Endothelial cell of umbilical vein (primary cell): ENCODE data around the gene WASF3. TPM values are rescaled to one million over a fixed set of nuclear protein-coding genes. Genes with fewer than 3 reads are reported as not detected.

Experiments
- BruUV-seq: library from RNA; stranded (reverse); fragments of 400-500 nt; replicated peaks from 2 replicates; lab custom pipeline; 2021; lab: Mats Ljungman, UMichigan
- CTCF ChIA-PET: fragments of 300-600, 350-600 bp; sonication (Branson Sonifier 250); formaldehyde crosslinking; loops from one replicate; lab custom pipeline; 2021; ENCODE audit warnings: antibody characterized with exemption, inconsistent platforms; lab: Charles Lee
- POLR2A ChIA-PET: fragments of 300-600, 350-600 bp; sonication (Branson Sonifier 250); formaldehyde crosslinking; loops from one replicate; lab custom pipeline; 2021; ENCODE audit warnings: antibody characterized with exemption, inconsistent platforms; lab: Charles Lee
- DNase-seq: peaks from one replicate; pipeline ENCODE4 v3.0.0-alpha.2; 2011; ENCODE audit warnings: low read depth, low spot score
- FAIRE-seq: peaks from 2 replicates; lab custom pipeline; 2011; peaks lifted over from hg19 to GRCh38; lab: Jason Lieb, UNC
- H2AFZ ChIP-seq: 2 replicates; pipeline ENCODE4 v1.6.0; 2012; ENCODE audit warnings: low read depth, low read length, control low read depth, inconsistent platforms
- H3K27ac ChIP-seq: 2 replicates; pipeline ENCODE4 v1.5.1; 2011; ENCODE audit warnings: low read depth, mild to moderate bottlenecking, control low read depth, low read length, moderate library complexity; ENCODE audit not compliant: insufficient read depth
- H3K27me3 ChIP-seq, 2 experiments: 2 replicates each; pipeline versions ENCODE4 v1.6.0 to v1.6.1; 2011; ENCODE audit warnings: low read length in 2 of 2, mixed read lengths in 1 of 2; ENCODE audit not compliant: control insufficient read depth in 2 of 2, insufficient read depth in 2 of 2
- H3K36me3 ChIP-seq, 2 experiments: 2 replicates in 1 of 2; 3 replicates in 1 of 2; pipeline ENCODE4 v1.5.1; 2011; ENCODE audit warnings: low read length in 2 of 2, mild to moderate bottlenecking in 1 of 2, moderate library complexity in 1 of 2; ENCODE audit not compliant: control insufficient read depth in 2 of 2, insufficient read depth in 2 of 2; ENCODE audit errors: extremely low read depth in 1 of 2
- H3K4me1 ChIP-seq: 3 replicates; pipeline ENCODE4 v1.5.1; 2011; ENCODE audit warnings: mild to moderate bottlenecking, low read length; ENCODE audit not compliant: control insufficient read depth, insufficient read depth; ENCODE audit errors: extremely low read depth
- H3K4me2 ChIP-seq: 2 replicates; pipeline ENCODE4 v1.6.1; 2011; ENCODE audit warnings: low read length, control low read depth, mixed read lengths; ENCODE audit not compliant: insufficient read depth
- H3K4me3 ChIP-seq, 3 experiments: fragments of 200-600 bp in 1 of 3; sonication (generic), shearing (Covaris generic) in 1 of 3; replicated peaks in 1 of 3; 2 replicates each; pipeline ENCODE4 v1.5.1; 2011 to 2016; ENCODE audit warnings: control low read depth in 3 of 3, low read length in 3 of 3, mild to moderate bottlenecking in 2 of 3, inconsistent platforms in 1 of 3, low read depth in 1 of 3, moderate library complexity in 1 of 3; ENCODE audit not compliant: insufficient read depth in 1 of 3
- H3K79me2 ChIP-seq: 2 replicates; pipeline ENCODE4 v1.6.0; 2012; ENCODE audit warnings: low read length, inconsistent platforms; ENCODE audit not compliant: control insufficient read depth, insufficient read depth
- H3K9ac ChIP-seq: replicated peaks from 2 replicates; pipeline ENCODE3; 2011; ENCODE audit warnings: low read length, control low read depth; ENCODE audit not compliant: insufficient read depth; ENCODE audit errors: extremely low read depth
- H3K9me1 ChIP-seq: replicated peaks from 3 replicates; pipeline ENCODE4 v1.6.0; 2011; ENCODE audit warnings: mild to moderate bottlenecking, low read length; ENCODE audit not compliant: control insufficient read depth, insufficient read depth; ENCODE audit errors: extremely low read depth
- H3K9me3 ChIP-seq: replicated peaks from 2 replicates; pipeline ENCODE4 v1.5.1; 2012; ENCODE audit warnings: low read length, inconsistent platforms; ENCODE audit not compliant: control insufficient read depth, insufficient read depth
- H4K20me1 ChIP-seq: replicated peaks from 2 replicates; pipeline ENCODE3; 2011; ENCODE audit warnings: mild to moderate bottlenecking, low read length; ENCODE audit not compliant: control insufficient read depth, insufficient read depth; ENCODE audit errors: extremely low read depth
- EZH2 ChIP-seq: IDR thresholded peaks from 2 replicates; pipeline ENCODE4 v1.6.1; 2012; ENCODE audit warnings: borderline replicate concordance, low read depth, mild to moderate bottlenecking, moderate library complexity, low read length, inconsistent platforms; ENCODE audit not compliant: severe bottlenecking
- FOS ChIP-seq: IDR thresholded peaks from 2 replicates; pipeline ENCODE4 v1.6.1; 2011; ENCODE audit warnings: mild to moderate bottlenecking, low read length, moderate library complexity, borderline replicate concordance; ENCODE audit not compliant: insufficient read depth
- GATA2 ChIP-seq: IDR thresholded peaks from 2 replicates; pipeline ENCODE4 v1.7.0; 2011; ENCODE audit warnings: low read depth, mild to moderate bottlenecking, moderate library complexity, mixed read lengths, low read length; ENCODE audit not compliant: insufficient read length, insufficient read depth
- JUN ChIP-seq: IDR thresholded peaks from 2 replicates; pipeline ENCODE4 v1.6.1; 2011; ENCODE audit warnings: borderline replicate concordance, low read depth; ENCODE audit not compliant: insufficient read length, insufficient read depth
- MYC ChIP-seq: IDR thresholded peaks from one replicate; pipeline ENCODE4 v1.6.1; 2011; ENCODE audit warnings: mild to moderate bottlenecking, low read depth, low read length
- POLR2A ChIP-seq: IDR thresholded peaks from 2 replicates; pipeline ENCODE4 v1.6.1; 2012; ENCODE audit warnings: low read depth, mild to moderate bottlenecking, control low read depth, low read length
- POLR2AphosphoS5 ChIP-seq: IDR thresholded peaks from 2 replicates; pipeline ENCODE4 v1.6.1; 2012; ENCODE audit warnings: low read depth, mild to moderate bottlenecking, control low read depth, low read length, moderate library complexity; ENCODE audit not compliant: insufficient read depth
- dilution Hi-C: fragments of 300-500 bp; cut with MboI; formaldehyde crosslinking; loops from one replicate; pipeline ENCODE4 v1.15.0; 2019; ENCODE audit warnings: low sequenced_read_pairs; ENCODE audit not compliant: extremely low pct_ligation_motif_present
- intact Hi-C: fragments of 100-400 bp; cut with micrococcal nuclease; formaldehyde crosslinking; loops from one replicate; pipeline ENCODE4 v1.10.0; 2022
- polyA plus RNA-seq, 4 experiments: library from polyadenylated mRNA; depleted of rRNA in 3 of 4; stranded (reverse) in 3 of 4; unstranded in 1 of 4; fragments of >200 nt; gene quantifications; 2 replicates each; pipeline versions ENCODE4 v1.2.1 to v1.2.3, GENCODE V29; 2011 to 2012; ENCODE audit warnings: missing spikeins in 1 of 4
- total RNA-seq: library from RNA; stranded (reverse); gene quantifications from 2 replicates; pipeline ENCODE4 v1.2.3, GENCODE V29; 2021
- TF ChIP-seq, protein P1 (sequence below): IDR thresholded peaks from 2 replicates; pipeline ENCODE4 v1.6.1; 2011; ENCODE audit not compliant: insufficient read depth, insufficient read length
- TF ChIP-seq, protein P2 (sequence below), 2 donors: IDR thresholded peaks; 1 replicate in 1 of 2; 2 replicates in 1 of 2; pipeline ENCODE4 v1.5.1; 2011; ENCODE audit warnings: low read length in 2 of 2, mild to moderate bottlenecking in 2 of 2, moderate library complexity in 2 of 2, control low read depth in 1 of 2, inconsistent platforms in 1 of 2, low read depth in 1 of 2; ENCODE audit not compliant: insufficient read depth in 1 of 2; ENCODE audit errors: extremely low read depth in 1 of 2

Gene WASF3
- total and polyA plus RNA-seq, 2 donors (not counting 3 experiments of a cell fraction or from before 2014, with no cell fraction given) = 18.5 to 32.4 TPM

DNA sequence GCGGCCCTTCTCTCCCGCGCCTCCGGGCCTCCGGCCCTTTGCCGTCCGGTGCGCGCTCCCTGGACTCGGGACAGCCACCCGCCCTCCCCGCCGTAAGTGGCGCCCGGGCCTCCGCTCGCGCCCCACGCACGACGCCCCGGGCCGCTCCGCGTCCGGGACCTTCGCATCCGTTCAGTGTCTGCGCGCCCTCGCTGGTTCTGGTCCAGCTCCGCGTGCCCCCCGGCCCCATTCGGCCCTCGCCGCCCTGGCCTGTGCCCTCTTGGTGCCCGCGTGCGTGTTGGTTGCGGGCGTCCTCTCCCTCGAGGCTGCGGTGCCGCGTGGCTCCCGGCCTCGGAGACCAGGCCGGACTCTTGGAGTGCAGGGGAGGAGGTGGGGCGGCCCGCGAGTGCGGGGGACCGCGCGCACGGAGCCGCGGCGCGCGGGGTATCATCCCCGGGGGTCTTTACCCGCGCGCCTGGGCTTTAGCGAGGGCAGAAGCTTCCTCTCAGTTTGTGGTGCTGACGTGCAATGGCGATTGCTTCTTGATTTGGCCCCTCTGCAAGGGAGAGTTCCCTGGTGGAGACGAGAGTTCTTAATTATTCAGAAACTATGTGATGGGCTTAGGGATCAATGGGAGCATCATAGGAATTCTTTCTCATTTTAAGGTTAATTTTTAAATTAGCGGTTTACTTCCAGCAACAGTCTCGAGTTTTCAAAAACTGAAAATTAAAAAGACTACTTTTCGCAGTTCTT is 757 bp downstream of the WASF3 start:
- H3K27me3 ChIP-seq = peaks cover 0 to 18% of the 10 kb centered on the region in 2 experiments
- peaks cover 47% of the 10 kb centered on the region for H3K79me2 ChIP-seq
- dilution Hi-C loops = no loop called here
- no peaks in the 10 kb centered on the region for H3K9me1 ChIP-seq
- no peaks in the 10 kb centered on the region for H4K20me1 ChIP-seq
- FAIRE-seq = no peak
- H3K9ac ChIP-seq = peak overlapping the region; percentile 69
- peak overlapping the region; percentile 97 for H3K4me2 ChIP-seq
- H3K4me3 ChIP-seq = peak overlapping the region; percentile 84 to 94 (median 85)
- intact Hi-C loops = loop anchor here (5.0 kb wide), 1 partner anchor 104 kb away; no protein-coding TSS in a partner anchor
- peak overlapping the region; percentile 20 for H3K27ac ChIP-seq
- ChIA-PET CTCF (interaction anchor here (0.7 to 3.4 kb wide), 10 partner anchors 22 to 373 kb away, joined by 3 to 31 read pairs (median 4); no protein-coding TSS in a partner anchor), POLR2A (interaction anchor here (0.8 kb wide), 2 partner anchors 27 to 141 kb away, joined by 3 to 4 read pairs; no protein-coding TSS in a partner anchor)
- H3K9me3 ChIP-seq = no peaks in the 10 kb centered on the region
- peak; percentile 49 for DNase-seq
- no peak for TF ChIP-seq JUN
- no peak for TF ChIP-seq MYC
- TF ChIP-seq GATA2 = no peak
- no peak for TF ChIP-seq POLR2AphosphoS5
- TF ChIP-seq, protein P1, sequence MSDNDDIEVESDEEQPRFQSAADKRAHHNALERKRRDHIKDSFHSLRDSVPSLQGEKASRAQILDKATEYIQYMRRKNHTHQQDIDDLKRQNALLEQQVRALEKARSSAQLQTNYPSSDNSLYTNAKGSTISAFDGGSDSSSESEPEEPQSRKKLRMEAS = no peak
- TF ChIP-seq POLR2A = no peak
- no peak for TF ChIP-seq FOS
- TF ChIP-seq, protein P2, sequence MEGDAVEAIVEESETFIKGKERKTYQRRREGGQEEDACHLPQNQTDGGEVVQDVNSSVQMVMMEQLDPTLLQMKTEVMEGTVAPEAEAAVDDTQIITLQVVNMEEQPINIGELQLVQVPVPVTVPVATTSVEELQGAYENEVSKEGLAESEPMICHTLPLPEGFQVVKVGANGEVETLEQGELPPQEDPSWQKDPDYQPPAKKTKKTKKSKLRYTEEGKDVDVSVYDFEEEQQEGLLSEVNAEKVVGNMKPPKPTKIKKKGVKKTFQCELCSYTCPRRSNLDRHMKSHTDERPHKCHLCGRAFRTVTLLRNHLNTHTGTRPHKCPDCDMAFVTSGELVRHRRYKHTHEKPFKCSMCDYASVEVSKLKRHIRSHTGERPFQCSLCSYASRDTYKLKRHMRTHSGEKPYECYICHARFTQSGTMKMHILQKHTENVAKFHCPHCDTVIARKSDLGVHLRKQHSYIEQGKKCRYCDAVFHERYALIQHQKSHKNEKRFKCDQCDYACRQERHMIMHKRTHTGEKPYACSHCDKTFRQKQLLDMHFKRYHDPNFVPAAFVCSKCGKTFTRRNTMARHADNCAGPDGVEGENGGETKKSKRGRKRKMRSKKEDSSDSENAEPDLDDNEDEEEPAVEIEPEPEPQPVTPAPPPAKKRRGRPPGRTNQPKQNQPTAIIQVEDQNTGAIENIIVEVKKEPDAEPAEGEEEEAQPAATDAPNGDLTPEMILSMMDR (IDR thresholded peaks at IDR 0.05; ENCODE audit: extremely low read depth in 1 of 2, insufficient read depth in 1 of 2, low read depth in 1 of 2, low read length in 2 of 2) = no peak
- no peak for TF ChIP-seq EZH2
- H3K36me3 ChIP-seq = no peaks in the 10 kb centered on the region
- H3K4me1 ChIP-seq = peaks cover 29% of the 10 kb centered on the region
- no TSS peak for BruUV-seq
- H2AFZ ChIP-seq = peak overlapping the region; percentile 75
